GM12865 (cell line): Measurements from ENCODE around the gene SHQ1.
"Not testable (repeated sequence)": the region's sequence is repeated elsewhere in the genome, so short reads cannot be mapped to it uniquely, and the experiment has no call there.

Source experiments
- DNase-seq: peaks from one replicate; pipeline ENCODE4 v3.0.0; 2010; ENCODE audit warnings: low read depth
- H3K4me3 ChIP-seq: 2 replicates; pipeline ENCODE4 v1.5.1; 2011; ENCODE audit warnings: mild to moderate bottlenecking, low read depth, low read length, control low read depth
- CTCF ChIP-seq: IDR thresholded peaks from 2 replicates; pipeline ENCODE4 v1.5.1; 2011; ENCODE audit warnings: low read length, control low read depth, low read depth, inconsistent platforms; ENCODE audit not compliant: insufficient read depth; ENCODE audit errors: missing control alignments

SHQ1 gene

GRCh38 chr3:72721683-72722381, 126.4 kb downstream of the SHQ1 start:
- H3K4me3 ChIP-seq, result no peak overlapping the region
- no peak for TF ChIP-seq CTCF
- DNase-seq, result no peak

GRCh38 chr3:72720566-72720965, 127.7 kb downstream of the SHQ1 start:
- DNase-seq, result no peak
- TF ChIP-seq CTCF, result no peak
- no peak overlapping the region for H3K4me3 ChIP-seq

GRCh38 chr3:72719137-72719536, 129.1 kb downstream of the SHQ1 start:
- DNase-seq, result no peak
- no peak for TF ChIP-seq CTCF
- H3K4me3 ChIP-seq, result no peak overlapping the region

DNA sequence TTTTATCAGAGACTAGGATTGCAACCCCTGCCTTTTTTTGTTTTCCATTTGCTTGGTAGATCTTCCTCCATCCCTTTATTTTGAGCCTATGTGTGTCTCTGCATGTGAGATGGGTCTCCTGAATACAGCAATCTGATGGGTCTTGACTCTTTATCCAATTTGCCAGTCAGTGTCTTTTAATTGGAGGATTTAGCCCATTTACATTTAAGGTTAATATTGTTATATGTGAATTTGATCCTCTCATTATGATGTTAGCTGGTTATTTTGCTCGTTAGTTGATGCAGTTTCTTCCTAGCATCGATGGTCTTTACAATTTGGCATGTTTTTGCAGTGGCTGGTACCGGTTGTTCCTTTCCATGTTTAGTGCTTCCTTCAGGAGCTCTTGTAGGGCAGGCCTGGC, 134.1 kb downstream of the SHQ1 start:
- not testable (repeated sequence) for DNase-seq, H3K4me3 ChIP-seq

GRCh38 chr3:72710471-72710870, 137.8 kb downstream of the SHQ1 start:
- H3K4me3 ChIP-seq, DNase-seq: not testable (repeated sequence)

DNA sequence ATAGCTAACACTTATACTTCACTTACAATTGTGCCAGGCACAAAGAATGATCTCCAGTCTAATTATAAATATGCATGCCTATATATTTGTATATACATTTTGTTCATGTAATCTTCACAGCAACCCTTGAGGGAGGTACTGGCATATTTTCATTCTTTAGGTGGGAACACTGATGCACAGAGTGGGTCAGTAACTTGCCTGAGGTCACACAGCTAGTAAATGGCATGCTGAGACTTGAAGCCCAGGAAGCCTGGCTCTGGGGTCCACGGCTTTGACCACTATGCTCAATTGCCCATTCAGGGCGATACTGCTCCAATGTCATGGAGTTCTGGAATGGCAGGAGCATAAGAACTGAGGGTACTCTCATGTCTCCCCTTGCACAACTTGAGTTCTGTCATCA, 139.8 kb downstream of the SHQ1 start:
- TF ChIP-seq CTCF, result no peak
- no peak for DNase-seq
- H3K4me3 ChIP-seq, result no peak overlapping the region

- no peak for TF ChIP-seq CTCF
- no peak overlapping the region for H3K4me3 ChIP-seq
- DNase-seq, result peak; percentile 20
Observed at GRCh38 chr3:72702997-72703396, 145.2 kb downstream of the SHQ1 start.

- DNase-seq, result no peak
- TF ChIP-seq CTCF, result no peak
- H3K4me3 ChIP-seq, result no peak overlapping the region
Observed at GRCh38 chr3:72702390-72702789, 145.9 kb downstream of the SHQ1 start.
